ENCODE results near the gene STK10. TPM values are rescaled to one million over a fixed set of nuclear protein-coding genes. Genes with fewer than 3 reads are reported as not detected.

The STK10 gene
- total and polyA plus RNA-seq, 2 of the 8 experiments (the other 6 are each of a cell fraction or from before 2014, with no cell fraction given) = 10.5 to 21.4 TPM

DNA sequence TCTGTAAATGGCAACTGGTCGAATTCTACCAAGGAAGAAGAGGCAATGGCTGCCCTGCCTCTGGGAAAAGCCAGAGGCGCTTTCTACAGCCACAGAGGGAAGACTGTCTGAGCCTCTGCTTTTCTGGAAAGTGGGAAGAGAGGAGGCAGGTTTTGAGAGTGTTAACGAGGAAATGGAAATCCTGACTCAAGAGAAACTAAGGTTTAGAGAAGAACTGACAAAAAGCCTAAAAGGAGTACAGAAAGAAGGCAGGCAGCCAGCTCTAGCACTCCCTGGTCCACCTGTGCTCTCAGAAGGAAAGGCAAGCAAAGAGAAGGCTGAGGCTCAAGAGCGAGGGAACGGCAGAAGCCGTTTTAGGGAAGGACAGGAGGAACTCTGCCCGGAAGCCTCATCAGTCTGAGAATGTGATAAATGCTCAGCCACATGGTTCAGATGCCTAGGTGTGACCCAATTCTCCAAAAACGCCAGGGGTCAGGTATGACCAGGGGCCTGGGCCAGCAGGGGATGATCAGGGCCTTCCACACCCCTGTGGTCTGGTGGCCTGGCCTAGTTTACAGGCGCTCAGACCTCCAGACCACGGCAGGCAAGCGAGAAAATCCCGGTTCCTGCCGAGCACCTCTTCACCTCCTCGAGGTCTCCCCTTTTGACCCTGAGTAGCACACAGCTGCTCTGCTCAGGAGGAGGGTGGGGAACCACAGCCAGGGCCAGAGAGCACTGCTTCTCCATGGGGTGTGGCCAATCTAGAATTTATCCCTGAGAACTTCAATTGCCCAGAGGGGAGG lies 101.6 kb downstream of the STK10 start (continued):
- TF ChIP-seq SAP30 (IDR thresholded peaks at IDR 0.05; ENCODE audit: insufficient read depth, insufficient replicate concordance, low read length) (no peak), POLR2AphosphoS5 (IDR thresholded peaks at IDR 0.05; ENCODE audit: low read depth, low read length) (no peak), SP2 (IDR thresholded peaks at IDR 0.05; ENCODE audit: low read length) (no peak), RXRA (IDR thresholded peaks at IDR 0.05; ENCODE audit: insufficient read depth, low read depth, low read length) (no peak), KDM1A (IDR thresholded peaks at IDR 0.05; ENCODE audit: borderline replicate concordance, low read length) (no peak), BRCA1 (IDR thresholded peaks at IDR 0.05; ENCODE audit: low read depth, low read length) (no peak), FOSL1 (IDR thresholded peaks at IDR 0.05; ENCODE audit: insufficient read depth, low read depth, low read length) (no peak)

Measured in H1 (cell line).